ENCODE results near the gene NES.

Gene NES

DNA sequence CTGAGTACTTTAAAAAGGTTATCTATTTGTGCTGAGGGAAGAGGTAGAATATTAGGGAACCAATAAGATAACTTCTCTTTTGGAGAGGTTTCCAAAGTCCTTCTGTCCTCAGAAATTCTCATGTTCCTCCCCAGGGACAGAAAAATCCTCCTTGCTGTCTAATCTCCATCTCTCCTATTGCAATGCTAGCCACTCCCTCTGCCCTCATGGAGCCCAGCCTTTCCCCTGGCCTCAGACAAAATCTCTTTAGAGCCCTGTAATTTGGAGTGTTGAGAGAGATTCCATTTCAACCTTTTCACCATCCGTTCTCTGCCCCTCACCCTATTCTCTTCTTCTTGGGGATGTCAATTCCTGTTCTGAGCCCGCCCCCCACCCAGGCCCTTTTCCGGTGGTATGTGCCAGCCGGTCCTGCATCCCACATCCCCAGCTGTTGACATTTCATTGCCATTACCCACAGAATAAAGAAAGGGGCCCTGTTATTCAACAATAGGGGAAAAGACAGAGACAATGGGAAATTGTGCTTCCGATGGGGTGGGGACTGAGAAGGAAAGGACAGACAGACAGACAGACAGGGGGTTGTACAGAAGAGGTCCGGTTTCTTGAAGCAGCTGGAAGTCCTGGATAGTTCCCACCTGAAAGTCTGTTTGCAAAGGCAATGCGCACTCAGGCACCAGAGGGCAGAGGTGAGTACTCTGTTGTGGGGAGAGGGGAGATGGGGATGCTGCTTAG, 58.2 kb downstream of the NES start, which contains the start of gene HAPLN2:
Gene HAPLN2 (plus strand): TSS at position 563 of the 729 bp plus-strand sequence. CDS start 4,076 bp downstream, outside the sequence.
- DNase-seq = no peak
